Kidney capillary endothelial cell (primary cell): ENCODE measurements around the gene DLG4.
"Not testable (repeated sequence)": the region's sequence is repeated elsewhere in the genome, so short reads cannot be mapped to it uniquely, and the experiment has no call there.

Experiments used
- DNase-seq: peaks from one replicate; pipeline ENCODE4 v3.0.0-alpha.2; 2018; ENCODE audit warnings: low spot score

Gene DLG4

DNA sequence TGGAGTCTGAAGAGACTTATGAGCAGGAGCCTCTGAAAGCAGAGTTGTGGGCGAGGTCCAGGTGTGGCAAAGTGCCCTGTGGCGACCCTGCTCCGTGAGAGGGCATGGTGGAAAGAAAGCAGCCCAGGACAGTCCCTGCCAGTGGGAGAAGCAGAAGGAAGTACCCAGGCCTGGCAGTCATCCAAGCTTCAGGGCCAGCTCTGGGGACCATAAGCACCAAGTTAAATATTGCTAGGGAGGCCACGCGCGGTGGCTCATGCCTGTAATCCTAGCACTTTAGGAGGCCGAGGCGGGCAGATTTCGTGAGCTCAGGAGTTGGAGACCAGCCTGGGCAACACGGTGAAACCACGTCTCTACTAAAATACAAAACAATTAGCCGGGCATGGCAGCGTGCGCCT lies 35.5 kb downstream of the DLG4 start:
- no peak for DNase-seq

DNA sequence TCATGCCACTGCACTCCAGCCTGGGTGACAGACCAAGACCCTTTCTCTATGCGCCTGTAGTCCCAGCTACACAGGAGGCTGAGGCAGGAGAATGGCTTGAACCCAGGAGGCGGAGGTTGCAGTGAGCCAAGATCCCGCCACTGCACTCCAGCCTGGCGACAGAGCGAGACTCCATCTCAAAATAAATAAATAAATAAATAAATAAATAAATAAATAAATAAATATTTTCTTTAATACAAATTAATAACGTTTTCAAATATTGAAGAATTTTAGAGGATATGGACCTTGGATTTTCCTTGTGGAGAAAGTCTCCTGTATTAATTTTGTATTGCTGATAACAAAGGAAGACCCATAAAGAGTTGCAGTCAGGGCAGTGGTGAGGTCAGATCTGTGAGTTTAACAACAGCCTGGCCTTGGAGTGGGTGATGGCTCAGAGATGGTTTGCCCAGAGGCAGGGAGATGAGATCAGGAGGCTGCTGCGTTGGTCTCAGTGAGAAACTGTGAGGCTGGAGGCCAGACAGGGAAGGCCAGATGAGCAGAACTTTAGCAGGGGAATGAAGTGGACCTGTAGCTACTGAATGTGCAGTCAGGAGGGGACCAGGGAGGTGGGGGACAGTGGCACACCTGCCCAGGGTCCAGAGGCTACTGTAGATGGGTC lies 36.1 kb downstream of the DLG4 start:
- DNase-seq, result no peak

DNA sequence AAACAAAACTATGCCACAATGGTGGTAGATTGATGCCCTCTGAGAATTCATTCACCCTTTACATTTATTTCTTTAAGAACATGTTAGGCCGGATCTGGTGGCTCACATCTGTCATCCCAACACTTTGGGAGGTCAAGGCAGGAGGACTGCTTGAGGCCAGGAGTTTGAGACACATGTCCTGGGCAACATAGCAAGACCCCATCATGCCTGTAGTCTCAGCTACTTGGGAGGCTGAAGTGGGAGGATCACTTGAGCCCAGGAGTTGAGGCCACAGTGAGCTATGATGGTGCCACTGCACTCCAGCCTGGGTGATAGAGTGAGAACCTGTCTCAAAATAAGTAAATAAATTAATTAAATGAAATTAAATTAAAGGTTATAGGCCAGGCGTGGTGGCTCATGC lies 37.5 kb downstream of the DLG4 start:
- DNase-seq, result not testable (repeated sequence)

DNA sequence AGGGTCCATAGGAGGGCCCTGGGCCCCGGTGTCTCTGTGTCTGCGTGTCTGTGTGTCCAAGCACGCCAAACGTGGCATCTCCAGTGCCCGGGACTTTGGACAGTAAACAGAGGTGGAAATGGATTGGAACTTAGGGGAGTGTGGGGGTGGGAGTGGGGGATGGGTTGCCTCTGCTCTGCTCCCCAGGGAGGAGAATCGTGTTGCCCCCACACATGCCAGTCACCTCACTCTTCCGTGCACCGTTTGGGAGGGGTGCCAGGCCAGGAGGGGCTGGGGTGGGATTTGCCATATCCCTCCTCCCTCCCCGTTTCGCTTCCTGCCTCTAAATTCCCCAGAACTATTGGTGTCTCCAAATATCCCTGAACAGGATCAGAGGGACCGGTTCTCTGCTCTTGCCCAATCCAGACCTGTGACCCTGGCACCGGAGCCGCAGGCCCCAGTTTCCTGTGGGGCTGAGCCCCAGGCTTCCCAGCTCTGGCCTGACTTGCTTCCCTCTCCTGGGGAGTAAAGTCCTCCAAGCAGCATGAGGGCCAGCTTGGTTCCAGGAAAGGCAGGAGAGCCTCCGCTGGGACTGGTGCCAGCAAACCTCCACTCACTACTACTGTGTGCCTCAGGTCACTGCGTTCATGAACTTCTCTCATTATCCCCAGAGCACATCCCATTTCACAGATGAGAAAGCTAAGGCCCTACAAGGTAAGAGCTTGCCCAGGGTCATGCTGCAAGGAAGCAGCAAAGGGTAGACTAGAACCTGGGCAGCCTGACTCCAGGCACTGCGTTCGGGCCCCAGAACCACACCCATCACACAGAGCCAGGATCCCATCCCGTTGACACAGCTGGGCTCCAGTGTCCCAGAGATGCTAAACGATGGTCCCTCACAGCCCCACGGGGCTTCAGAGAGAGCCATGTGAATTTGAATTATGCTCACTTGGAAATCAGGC lies 40.0 kb downstream of the DLG4 start, which contains the start of gene ASGR1:
ASGR1 (minus strand) TSS at position 54 of the 938 bp plus-strand sequence. CDS start 807 bp downstream, outside the sequence.
- no peak for DNase-seq

DNA sequence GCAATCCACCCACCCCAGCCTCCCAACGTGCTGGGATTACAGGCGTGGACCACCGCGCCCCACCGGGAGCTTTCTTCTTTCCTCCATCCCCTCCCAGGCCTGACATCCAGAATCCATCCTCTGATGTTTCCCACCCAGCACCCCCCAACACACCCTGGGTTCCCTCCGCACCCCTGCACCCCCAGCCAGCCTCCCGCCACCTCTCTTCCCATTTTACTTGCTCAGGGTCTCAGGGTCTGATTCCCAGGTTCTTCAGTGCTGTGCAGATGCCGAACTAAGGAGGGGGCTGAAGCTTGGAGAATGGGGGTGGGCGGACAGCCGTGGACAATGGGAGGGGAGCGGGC lies 40.7 kb downstream of the DLG4 start:
- DNase-seq, result no peak

DNA sequence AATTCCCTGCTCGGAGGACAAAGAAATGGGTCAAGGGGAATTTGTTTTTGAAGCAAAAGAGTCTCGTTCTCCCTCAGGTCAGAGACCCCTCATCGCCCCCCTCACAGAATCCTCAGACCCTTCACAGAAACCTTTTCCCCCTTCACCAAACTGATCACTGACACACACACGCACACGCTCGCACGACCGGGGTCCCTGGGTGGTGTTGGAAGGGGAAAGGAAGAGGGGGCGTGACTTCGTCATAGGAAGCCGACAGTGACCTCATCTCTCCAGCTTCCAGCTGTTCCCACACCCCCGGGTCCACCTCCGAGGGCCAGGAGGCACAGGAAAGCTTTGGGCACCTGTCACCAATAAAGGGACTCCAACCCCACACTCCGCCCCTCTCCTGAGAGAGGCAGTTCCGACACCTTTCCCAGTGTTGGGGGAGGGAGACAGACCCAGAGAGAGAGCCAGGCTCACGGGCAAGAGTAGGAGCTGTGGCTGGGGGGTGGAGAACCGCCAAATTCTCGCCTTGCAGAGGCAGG lies 41.6 kb downstream of the DLG4 start:
- DNase-seq, result peak; percentile 45

DNA sequence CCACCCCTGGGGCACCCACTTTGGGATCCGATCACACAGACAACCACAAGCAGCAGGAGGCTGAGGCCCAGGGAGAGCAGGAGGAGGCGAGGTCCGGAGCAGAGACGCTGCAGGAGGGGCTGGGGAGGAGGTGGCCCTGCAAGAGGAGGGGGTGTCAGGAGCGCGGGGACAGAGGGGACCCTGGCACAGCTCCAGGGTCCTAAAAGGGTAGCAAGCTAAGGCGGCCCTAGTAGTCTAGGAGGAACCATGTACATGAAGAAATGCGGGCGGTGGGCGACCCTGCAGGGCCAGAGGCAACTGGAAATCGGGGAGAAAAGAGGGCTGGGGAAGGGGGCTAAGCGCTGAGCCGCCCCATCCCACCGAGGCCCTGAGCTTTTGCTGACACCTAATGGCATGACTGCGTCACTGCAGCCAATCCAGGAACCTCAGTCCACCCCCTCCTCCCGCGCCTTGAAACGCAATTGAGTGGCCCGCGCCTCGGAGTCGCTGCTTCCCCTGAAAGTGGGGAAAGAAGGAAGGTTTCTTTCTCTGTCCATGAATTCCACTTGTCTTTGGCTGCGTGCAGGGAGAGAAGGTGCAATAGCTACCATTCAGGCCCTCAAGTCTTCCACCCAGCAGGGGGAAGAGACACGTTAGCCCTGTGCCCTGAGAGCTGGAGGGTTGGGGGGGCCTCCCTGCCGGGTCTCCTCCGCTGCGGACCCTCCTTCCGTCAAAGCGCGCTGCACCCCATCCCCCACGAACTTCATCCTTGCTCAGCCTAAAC lies 42.3 kb downstream of the DLG4 start:
- DNase-seq, result peak; percentile 54

DNA sequence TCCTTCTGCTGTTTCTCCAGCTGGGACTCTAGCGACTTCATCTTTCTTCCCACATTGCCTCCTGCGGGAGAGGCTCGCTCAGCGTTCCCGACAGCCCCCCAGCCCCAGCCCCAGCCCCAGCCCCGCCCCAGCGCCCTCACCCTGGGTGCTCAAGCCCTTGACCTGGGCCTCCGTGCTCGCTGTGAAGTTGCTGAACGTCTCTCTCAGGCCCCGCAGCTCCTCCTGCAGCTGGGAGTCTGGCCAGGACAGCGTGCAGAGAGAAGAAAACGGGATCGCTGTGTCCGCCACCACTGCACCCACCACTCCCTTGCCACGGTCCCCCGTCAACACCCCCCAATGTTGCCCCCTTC lies 42.8 kb downstream of the DLG4 start:
- no peak for DNase-seq

DNA sequence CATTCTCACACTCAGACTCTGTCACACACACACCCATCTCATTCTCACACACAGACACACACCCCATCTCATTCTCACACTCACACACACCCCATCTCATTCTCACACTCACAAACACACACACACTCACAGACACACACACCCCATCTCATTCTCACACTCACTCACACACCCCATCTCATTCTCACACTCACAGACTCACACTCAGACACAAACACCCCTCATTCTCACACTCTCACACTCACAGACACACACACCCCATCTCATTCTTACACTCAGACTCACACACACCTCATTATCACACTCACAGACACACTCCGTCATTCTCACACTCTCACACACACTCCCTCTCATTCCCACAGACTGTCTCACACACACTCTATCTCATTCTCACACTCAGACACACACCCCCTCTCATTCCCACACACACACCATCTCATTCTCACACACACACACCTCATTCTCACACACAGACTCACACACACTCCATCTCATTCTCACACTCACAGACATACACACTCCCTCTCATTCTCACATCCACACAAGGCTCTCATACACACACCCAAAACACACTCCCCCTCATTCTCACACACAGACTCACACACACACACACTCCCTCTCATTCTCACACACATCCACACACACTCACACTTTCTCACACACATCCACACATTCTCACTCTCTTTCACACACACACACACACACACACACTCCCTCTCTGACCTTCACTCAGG lies 43.4 kb downstream of the DLG4 start:
- DNase-seq, result no peak

DNA sequence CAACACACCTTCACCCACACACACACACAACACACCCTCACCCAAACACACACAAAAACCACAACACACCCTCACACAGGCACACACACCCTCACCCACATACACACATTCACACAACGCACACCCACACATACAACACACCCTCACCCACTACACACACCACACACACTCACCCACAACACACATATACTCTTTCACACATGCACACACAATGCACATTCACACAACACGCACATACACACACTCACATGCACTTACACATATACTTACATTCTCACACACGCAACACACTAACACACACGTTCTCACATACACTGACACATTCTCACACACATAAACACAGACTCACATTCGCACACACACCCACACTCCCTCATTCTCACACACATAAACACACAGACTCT lies 44.3 kb downstream of the DLG4 start:
- no peak for DNase-seq

DNA sequence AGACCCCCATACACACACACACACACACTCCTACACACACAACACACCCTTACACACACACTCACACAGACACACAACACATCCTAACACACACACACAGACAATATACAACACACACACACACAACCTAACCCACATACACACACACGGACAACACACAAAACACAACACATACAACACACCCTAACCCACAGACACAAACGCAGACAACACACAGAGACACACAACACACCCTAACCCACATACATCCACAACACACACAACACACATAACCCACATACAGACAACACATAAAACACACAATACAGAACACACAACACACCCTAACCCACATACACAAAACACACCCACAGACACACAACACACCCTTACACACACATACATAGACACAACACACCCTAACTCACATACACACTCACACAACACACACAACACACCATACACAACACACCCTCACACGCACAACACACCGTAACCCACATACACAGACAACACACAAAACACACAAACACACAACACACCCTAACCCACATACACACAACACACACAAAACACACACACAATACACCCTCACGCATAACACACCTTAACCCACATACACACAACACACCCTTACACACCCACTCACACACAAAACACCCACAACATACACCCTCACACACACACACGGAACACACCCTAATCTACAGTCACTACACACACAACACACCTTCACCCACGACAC lies 44.9 kb downstream of the DLG4 start:
- no peak for DNase-seq

DNA sequence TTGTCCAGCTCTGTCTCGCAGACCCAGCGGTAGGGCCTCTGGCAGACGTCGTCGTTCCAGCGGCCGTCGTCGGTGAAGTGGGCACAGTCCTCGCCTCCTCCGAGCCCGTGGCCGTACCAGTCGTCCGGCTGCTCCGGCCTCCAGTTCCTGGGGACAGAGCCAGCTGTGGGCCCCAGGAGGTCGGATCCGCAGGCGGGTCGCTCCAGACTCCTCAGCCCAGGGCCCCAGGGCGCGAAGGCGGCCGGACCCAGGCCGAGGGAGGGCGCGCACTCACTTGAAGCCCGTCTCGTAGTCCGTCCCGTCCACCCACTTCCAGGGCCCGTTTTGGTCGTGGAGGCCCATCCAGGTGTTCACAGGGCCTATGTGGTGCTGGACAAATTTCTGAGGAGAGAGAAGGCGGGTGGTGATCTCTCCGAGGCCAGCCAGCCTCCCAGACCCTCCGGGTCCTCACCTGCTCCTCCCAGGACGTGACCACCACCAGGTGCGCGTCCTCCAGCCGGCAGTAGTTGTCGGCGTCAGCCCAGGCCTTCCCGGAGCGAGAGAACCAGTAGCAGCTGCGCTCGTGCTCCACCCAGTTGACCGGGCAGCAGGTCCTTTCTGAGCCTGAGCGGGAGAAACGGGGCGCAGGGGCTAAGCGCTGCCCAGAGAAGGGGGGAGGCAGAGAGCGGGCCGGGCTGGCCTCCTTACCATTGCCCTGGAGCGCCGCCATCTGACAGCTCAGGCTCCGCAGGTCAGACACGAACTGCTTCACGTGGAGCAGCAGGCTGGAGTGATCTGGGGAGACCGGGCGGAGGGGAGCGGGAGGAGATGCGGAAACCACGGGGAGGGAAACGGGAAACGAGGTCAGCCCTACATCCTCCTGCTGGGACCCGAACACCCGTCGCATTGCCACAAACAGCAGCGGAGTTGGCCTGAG lies 45.7 kb downstream of the DLG4 start:
- peak; percentile 50 for DNase-seq

DNA sequence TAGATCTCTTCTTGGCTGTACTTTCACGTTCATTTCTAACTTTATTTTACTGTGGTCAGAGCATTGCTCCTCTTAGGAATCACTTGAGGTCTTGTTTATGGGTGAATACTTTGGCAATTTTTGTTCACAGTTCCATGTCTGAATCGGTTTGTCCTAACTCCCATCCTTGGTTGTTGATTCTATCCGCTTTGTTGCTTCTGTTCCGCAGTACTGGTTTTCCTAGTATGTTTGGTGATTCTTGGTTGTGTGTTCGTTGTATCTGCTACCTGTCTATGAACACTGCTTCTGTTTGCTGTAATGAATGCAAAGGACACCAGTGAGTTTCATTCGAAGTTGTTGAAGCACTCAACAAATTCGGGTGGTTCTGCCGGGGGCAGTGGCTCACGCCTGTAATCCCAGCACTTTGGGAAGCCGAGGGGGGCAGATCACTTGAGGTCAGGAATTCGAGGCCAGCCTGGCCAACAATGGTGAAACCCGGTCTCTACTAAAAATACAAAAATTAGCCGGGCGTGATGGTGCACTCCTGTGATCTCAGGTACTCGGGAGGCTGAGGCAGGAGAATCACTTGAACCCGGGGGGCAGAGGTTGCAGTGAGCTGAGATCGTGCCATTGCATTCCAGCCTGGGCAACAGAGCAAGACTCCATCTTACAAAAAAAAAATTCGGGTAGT lies 47.0 kb downstream of the DLG4 start:
- not testable (repeated sequence) for DNase-seq

DNA sequence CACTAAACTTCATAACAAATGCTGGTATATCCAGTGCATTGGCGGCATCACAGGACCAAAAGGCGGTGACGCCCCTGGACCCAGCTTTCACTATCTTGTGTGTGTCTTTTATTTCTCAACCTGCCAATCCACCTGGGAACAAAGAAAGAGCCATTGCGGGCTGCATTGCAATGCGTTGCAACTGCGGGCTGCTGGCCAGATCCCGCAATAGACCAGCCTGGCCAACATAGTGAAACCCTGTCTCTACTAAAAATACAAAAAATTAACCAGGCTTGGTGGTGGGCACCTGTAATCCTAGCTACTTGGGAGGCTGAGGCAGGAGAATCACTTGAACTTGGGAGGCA lies 50.1 kb downstream of the DLG4 start:
- not testable (repeated sequence) for DNase-seq

DNA sequence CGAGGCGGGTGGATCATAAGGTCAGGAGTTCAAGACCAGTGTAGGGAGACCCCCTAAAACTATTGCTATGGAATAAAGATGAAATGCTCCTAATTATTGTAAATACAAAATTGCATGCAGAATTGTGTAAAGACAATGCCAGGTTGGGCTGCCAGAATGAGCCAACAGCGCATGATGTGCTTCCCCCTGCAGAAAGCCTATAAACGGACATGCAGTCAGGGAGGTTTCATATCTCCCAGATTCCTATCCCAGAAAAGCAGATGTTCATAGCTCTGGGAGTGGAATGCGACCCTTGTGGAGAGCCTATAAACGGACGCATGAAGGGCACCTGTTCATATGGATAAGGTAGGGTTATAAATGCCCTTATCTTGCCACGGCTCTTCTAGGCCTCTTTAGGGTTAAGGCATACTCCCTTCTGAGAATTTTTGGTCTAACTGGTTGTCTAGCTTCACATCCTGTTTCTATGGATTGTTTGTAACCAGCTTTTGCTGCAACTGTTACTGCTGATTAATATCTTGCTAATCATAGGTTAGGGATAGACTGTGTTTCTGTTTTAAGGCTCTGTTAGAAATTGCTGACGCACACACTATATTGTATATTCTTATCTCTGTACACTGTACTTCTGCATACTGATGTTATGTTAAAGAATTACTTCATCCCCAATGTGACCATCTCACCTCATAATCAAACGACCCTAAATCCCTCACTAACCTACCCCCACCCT lies 50.6 kb downstream of the DLG4 start:
- DNase-seq, result not testable (repeated sequence)

DNA sequence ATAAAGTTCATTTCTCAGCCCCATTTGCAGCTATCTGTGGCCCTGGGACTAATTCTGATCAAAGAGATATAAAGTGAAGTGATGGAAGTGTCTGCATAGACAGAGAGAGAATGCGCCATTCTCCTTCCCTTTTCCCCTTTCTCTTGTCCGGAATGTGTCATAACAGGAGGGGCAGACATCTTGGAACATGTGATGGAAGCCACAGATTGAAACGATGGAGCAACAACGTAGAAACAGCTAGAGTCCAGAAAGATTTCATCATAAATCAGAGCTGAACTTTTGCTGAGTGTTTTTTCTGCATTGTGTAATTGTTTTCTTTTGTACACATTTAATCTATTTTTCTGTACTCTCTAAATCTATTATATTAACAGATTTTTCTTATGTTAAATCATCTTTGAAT lies 51.8 kb downstream of the DLG4 start:
- DNase-seq, result no peak

DNA sequence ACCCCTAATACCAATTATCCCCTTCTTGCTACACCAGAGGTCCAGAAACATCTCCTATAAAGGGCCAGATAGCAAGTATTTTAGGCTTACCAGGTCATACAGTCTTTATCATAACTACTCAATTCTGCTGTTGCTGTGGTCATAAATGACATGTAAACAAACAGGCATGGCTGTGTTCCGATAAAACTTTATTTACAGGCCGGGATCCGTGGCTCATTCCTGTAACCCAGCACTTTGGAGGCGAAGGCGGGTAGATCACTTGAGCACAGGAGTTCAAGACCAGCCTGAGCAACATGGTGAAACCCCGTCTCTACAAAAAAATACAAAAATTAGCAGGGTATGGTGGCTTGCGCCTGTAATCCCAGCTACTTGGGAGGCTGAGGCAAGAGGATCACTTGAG lies 52.8 kb downstream of the DLG4 start:
- no peak for DNase-seq

DNA sequence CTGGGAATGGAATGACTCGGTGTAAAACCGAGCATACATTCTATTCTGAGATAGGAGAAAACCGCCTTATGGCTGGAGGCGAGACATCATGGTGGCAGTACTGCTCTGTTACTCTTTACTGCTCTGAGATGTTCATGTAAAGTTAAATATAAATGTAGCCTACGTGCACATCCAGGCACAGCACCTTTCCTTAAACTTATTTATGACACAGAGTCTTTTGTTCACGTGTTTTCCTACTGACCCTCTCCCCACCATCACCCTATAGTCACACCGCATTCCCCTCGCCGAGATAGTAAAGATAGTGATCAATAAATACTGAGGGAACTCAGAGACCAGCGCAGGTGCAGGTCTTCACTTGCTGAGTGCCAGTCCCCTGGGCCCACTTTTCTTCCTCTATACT lies 60.1 kb downstream of the DLG4 start:
- DNase-seq, result not testable (repeated sequence)

DNA sequence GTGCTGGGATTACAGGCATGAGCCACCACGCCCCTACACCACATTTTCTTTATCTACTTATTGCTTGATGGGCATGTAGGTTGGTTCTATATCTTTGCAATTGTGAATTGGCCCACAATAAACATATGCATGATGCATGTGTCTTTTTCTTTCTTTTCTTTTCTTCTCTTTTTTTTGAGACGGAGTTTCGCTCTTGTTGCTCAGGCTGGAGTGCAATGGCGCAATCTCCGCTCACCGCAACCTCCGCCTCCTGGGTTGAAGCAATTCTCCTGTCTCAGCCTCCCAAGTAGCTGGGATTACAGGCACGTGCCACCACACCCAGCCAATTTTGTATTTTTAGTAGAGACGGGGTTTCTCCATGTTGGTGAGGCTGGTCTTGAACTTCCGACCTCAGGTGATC lies 61.2 kb downstream of the DLG4 start:
- DNase-seq, result not testable (repeated sequence)
